HCEC 1CT (cell line): Measurements from ENCODE around the gene OR13C3.
"Not testable (repeated sequence)": the region's sequence is repeated elsewhere in the genome, so short reads cannot be mapped to it uniquely, and the experiment has no call there.

ENCODE experiments used
- DNase-seq: peaks from one replicate; pipeline ENCODE4 v3.0.0-alpha.2; 2017

OR13C3 gene

DNA sequence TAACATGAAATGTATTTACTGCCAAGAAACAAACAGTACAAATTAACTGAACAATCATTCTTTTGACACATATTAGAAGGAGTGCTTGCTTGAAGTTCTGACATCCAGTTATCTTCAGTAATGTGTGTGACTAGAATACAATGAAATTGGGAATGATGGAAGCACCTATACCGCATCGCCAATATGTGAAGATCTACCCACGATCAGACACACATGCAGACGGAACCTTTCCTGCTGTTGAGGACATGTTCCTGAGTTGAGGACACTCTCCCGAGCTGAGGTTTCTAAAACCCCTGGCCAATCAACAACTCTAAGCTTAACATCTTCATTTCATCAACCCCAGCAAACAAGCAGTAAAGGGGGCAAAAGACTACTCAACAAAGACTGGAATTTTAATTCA lies at the start of gene OR13C3:
OR13C3 (minus strand) TSS at position 101 of the 400 bp plus-strand sequence. CDS start 133 bp downstream, outside the sequence.
- DNase-seq: no peak

DNA sequence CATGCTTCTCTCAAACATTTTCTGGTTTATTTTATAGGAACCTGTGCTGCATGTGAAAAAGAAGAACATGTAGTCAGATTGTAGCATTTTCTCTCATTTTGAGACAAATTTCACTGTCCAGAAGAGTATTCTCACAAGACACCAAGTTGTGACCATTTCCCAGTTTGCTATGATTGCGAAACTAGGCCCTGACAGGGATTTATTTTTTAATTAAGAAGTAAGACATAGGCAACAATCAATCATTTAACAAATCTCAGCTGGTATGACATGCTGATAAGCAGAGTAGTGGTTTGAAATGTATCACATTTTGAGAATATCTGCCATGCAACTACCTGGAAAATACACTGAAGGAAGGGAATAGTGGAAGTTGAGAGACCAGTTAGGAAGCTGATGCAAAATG lies 43.9 kb upstream of the OR13C3 start:
- DNase-seq: no peak

DNA sequence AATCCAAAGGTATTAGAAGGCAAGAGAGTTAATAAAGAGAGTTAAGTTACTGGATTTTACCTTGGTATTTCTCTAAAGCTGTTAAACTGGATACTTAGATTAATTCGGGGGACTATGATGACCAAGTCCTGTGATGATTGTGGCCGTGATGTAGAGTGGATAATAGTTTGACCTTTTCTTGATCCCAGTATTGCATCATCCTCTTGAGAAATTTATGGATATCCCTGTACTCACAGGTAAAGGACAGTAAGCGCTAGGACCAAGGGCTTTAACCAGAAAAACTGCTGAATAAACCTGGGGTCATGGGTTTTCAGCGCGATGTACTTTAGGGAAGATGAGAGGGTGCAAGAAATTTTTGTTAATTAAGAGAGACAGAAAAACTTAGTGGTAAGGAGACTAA lies 40.6 kb upstream of the OR13C3 start:
- DNase-seq: no peak

DNA sequence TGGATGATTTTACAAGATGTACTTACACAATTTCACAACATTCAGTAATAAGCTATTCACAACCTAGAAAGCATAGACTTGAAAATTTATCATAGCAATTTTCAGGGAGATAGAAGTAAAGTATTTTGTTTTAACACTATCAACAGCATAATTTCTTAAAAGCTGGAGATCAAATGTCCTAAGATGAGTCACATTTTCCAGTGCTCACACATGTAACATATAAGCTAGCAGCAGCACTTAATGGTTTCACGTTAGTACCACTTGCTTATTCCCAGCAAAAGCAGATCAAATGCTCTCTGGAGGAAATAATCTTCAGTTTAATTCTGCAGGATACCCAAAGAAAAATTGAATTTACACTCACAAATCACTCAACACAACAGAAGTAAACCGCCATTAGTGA lies 38.8 kb upstream of the OR13C3 start:
- DNase-seq: no peak

DNA sequence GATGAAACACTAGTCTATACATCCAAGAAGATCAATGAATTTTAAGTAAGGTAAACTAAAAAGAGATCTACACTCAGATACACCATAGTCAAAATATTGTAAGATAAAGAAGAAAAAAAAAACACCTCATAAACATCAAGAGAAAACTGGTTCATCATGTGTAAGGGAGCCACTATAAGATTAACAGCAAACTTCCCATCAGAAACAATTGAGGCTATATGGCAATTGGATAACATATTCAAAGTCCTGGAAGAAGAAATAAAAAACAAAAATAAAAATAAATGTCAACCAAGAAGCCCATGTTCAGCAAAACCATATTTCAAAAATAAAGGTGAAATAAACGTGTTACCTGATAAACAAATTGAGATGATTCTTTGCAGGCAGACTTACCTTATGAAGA lies 36.0 kb upstream of the OR13C3 start:
- DNase-seq: no peak

DNA sequence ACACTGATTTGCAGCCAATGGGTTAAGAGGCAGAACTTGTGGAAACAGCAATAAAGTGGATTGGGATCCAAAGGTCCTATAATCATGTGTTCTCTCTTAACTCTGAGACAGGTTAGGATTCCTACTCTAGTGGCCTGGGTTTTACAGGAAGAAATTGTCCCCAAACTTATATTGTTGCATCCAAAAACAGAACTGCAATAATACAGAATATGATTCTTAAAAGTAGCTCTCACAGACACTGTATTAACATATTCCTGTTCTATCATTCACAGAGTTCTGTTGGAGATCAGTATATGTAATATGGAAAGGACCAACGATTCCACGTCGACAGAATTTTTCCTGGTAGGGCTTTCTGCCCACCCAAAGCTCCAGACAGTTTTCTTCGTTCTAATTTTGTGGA lies 32.2 kb upstream of the OR13C3 start, which contains the start of gene OR13C8:
OR13C8 (plus strand) TSS at position 301 of the 400 bp plus-strand sequence; CDS start at position 301, 0 bp downstream.
- DNase-seq: no peak

DNA sequence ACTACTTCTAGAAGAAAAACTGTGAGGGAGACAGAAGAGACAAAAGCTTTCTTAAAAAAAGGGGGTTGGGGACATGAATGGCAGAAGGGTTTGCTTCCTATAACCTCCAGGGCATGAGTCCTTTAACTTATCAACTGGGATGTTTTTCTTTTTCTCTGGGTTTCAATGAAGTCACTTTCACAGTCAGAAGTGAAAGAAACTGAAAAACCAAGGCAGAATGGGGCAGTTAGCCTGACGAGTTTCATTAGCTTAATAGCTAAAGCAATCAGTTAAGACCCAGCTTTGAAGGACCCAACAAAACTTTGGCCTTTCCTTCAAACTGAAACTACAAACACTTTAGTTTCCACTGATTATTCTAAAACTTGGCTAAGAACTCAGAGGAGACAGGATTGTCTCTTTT lies 27.7 kb upstream of the OR13C3 start:
- no peak for DNase-seq

DNA sequence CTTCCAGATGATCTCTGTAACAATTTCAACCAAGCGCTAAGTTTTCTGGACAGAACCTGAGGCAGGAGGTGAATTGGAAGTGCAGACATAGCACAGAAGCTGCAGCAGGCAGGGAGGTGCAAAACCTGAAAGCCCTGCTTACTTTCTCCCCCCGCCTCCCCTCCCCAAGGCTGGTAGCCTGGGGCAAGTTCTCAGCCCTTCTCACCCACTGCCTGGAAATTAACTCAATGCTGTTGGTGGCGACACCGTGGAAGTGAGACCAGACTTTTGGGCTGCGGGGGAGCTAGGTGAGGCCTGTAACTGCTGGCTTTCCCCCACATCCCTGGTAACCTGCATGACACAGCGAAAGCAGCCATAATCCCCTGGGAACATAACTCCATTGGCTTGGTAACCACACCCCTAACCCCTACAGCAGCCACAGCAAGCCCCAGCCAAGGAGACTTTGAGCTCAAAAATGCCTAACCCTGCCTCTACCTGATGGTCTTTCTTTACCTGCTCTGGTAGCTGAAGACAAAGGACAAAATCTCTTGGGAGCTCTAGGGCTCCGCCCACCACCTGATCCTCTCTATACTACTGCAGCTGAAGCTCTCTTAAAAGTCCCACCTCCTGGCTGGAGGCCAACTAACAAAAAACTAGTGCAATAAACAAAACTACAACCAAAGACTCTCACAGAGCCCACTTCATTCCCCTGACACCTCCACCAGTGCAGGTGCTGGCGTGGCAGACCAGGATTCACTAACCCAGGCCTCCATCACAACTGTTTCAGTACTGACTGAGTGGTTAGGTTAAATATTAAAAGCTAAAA lies 20.4 kb upstream of the OR13C3 start:
- DNase-seq: no peak

DNA sequence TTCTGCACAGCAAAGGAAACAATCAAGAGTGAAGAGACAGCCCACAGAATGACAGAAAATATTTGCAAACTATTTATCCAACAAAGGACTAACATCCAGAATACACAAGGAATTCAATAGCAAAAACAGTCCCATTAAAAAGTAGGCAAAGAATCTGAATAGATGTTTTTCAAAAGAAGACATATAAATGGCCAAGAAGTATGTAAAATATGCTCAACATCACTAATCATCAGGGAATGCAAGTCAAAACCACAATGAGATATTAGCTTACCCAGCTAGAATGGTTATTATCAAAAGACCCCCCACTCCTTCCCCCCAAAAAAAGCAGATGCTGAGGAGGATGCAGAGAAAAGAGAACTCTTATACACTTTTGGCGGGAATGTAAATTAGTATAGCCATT lies 18.9 kb upstream of the OR13C3 start:
- DNase-seq: no peak

DNA sequence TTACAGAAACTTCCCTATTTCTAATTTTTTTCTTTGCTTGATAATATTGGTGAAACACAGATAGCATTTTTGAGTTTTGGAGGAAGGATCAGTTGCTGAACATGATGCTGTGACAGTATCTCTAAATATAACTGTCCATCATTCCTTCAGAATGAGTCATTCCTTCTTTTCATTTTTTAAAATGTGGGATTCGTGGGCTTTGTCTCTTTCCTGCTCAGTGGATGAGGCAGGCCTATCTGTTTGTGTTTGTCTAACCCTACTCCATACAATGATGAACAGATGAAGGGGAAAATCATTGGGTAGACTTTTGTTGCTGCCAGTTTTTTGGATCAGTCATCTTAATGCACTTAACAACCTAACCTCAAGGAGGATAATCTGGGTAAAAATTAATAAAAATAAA lies 16.6 kb upstream of the OR13C3 start:
- peak; percentile 39 for DNase-seq

DNA sequence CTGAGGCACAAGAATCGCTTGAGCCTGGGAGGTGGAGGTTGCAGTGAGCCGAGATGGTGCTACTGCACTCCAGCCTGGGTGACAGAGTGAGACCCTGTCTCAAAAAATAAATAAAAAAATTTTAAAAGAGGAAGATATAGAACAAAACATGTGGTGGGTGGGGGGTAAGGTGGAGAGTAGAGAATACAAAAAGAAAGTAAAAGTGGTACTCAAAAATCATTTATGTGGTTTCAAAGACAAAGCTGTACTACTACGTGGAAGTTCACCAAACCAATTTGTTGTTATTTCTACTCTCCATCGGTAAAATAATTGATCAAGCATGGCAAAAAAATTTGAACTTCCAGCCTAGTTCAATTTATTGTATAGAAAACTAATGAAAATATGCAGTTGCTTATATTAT lies 8.0 kb upstream of the OR13C3 start:
- no peak for DNase-seq

DNA sequence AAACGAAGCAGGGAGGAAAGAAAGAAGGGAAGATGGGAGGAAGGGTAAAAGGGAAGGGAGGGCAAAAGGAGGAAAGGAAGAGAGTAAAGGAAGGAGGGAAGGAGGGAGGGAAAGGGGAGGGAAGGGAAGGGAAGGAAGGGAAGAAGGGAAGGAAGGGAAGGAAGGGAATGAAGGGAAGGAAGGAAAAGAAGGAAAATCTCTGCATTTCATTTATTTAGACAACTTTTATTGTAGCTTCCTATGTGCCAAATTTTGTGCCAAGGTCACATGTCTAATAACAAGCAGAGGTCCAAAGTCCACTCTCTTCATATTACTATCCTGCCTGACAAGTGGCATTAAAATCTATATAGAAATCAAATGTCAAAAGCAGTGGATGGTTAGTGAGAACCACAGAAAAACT lies 2.6 kb upstream of the OR13C3 start:
- DNase-seq: no peak

DNA sequence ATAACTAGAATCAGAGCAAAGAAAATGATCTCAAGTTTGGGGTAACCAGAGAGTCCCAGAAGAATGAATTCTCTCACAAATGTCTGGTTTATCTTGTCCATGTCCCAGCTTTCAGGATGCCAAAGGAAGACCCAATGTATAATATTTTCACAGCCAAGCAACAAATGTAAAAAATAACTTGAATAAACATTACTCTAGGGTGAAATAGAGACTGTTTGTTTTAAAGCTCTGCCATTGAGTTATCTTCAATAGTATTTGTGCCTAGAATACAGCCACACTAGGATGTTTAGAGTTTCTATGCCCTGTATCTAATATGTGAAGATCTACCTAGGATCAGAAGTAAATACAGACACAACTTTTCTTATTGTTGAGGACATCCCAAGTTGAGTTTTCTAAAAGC lies 9.5 kb downstream of the OR13C3 start, which contains the start of gene OR13C4:
OR13C4 (minus strand) TSS at position 101 of the 400 bp plus-strand sequence; CDS start at position 101, 0 bp downstream.
- no peak for DNase-seq

DNA sequence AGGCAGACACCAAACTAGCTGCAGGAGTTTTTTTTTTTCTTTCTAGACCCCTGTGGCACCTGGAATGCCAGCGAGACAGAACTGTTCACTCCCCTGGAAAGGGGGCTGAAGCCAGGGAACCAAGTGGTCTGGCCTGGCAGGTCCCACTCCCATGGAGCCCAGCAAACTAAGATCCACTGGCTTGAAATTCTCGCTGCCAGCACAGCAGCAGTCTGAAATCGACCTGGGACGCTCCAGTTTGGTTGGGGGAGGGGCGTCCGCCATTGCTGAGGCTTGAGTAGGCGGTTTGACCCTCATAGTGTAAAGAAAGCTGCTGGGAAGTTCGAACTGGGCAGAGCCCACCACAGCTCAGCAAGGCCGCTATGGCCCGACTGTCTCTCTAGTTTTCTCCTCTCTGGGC lies 16.4 kb downstream of the OR13C3 start:
- not testable (repeated sequence) for DNase-seq

DNA sequence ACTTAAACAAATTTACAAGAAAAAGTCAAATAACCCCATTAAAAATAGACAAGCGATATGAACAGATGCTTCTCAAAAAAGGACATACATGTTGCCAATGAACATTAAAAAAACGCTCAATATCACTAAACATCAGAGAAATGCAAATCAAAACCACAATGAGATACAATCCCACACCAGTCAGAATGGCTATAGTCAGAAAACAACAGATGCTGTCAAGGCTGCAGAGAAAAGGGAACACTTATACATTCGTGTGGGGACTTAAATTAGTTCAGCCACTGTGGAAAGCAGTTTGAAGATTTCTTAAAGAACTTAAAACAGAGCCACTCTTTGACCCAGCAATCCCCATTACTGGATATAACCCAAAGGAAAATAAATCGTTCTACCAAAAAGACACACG lies 21.8 kb downstream of the OR13C3 start:
- no peak for DNase-seq

DNA sequence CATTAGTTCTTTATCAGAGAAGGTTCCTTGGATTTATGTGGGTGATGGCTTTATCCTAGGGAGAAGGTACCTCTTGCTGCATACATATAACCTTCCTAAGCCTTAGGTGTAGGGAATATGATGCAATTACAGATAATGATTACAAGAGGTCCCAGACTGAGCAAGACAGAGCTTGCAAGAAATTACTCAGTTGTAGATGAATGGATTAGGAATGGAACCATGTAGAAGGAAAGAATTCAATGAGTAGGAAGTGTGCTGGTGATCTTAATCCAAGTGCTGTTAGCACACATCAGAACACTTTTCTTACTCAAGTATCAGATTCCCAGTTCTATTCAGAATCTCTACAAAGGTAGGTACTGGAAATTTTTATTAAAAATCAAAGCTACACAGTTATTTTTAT lies 30.1 kb downstream of the OR13C3 start:
- no peak for DNase-seq

DNA sequence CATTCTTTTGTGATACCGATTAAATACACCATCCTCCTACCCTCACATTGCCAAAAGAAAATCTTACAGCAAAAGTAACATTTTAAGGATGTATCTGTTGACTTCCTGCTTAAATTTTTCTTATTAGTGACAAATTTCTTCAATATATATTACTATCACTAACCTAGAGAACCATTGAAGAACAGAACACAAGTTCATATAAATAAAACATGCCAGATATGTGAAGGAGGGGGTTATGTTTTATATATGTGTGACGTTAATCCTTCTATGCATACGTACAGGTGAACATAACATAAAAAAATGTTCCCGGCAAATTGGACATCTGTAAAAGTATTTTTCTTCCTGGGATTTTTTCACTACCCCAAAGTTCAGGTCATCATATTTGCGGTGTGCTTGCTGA lies 32.7 kb downstream of the OR13C3 start, which contains the start of gene OR13F1:
OR13F1 (plus strand) TSS at position 301 of the 400 bp plus-strand sequence; CDS start at position 301, 0 bp downstream.
- no peak for DNase-seq

DNA sequence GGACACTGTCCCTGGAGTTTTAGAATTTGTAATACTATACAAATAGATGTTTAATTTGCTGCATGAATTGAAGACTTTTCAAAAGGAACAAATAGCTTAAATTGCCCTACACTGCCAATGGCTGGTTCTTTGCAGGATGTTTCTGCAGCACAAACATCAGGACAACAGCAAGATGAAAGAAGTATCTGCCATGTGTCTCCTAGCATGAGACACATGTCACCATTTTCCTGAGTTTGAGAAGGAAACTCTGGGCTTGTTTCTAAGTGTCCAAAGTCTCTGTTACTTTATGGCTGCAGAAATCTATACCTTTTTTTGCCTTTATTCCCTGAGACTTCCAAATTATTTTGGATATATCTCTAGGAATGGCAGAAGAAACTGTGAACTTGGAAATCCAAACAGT lies 33.2 kb downstream of the OR13C3 start:
- no peak for DNase-seq

DNA sequence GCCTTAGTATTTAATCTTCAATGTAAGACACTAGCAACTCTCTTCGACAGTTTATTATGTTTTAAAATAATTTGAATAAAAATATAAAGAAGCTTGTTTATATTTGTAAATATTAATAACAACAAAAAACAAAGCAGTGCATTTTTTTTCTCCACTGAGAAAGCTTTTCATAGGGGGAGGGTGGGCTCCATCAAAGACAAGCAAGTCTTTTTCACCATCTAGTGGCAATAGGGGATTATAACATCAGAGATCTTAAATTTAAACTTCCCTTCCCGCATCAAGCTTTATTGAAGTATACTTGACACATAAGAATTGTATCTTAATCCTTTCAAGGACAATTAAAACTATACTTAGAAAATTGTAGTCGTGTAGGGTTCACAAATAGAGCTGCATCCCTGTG lies 41.8 kb downstream of the OR13C3 start:
- peak; percentile 17 for DNase-seq
